Activated CD4-positive, alpha-beta T cell treated with anti-CD3 and anti-CD28 coated beads for 24 hours (primary cell): Measurements from ENCODE around the gene PDF.
A peak's percentile ranks its signal among the peaks of the same experiment; 100 is the strongest.
"Not testable (repeated sequence)": the region's sequence is repeated elsewhere in the genome, so short reads cannot be mapped to it uniquely, and the experiment has no call there.

Source experiments
- DNase-seq, 2 donors: peaks; one replicate each; pipeline ENCODE4 v3.0.0-alpha.2; 2020; ENCODE audit warnings: low read depth in 2 of 2

PDF gene

GRCh38 chr16:69316595-69317034 lies 13.8 kb downstream of the PDF start:
- no peak for DNase-seq

- no peak for DNase-seq
These were observed 14.7 kb downstream of the PDF start for GRCh38 chr16:69315486-69316311.

- no peak for DNase-seq
These were observed 15.9 kb downstream of the PDF start for GRCh38 chr16:69314534-69314933.

- no peak for DNase-seq
These were observed 16.9 kb downstream of the PDF start for GRCh38 chr16:69313469-69313868.

- DNase-seq = no peak
These were observed 18.6 kb downstream of the PDF start for GRCh38 chr16:69311533-69312387.

- DNase-seq = peak; percentile 95 to 97
These were observed 19.5 kb downstream of the PDF start, which contains the start of gene VPS4A for GRCh38 chr16:69310653-69311532. VPS4A (plus strand) TSS chr16:69311350; CDS start chr16:69311512, 162 bp downstream.

- no peak for DNase-seq
These were observed 21.1 kb downstream of the PDF start for GRCh38 chr16:69309316-69309715.

GRCh38 chr16:69307856-69308255 lies 22.5 kb downstream of the PDF start:
- no peak for DNase-seq

- DNase-seq = no peak
These were observed 23.3 kb downstream of the PDF start for GRCh38 chr16:69307091-69307490.

GRCh38 chr16:69306031-69306430 lies 24.4 kb downstream of the PDF start:
- DNase-seq = no peak

- no peak for DNase-seq
These were observed 28.1 kb downstream of the PDF start for GRCh38 chr16:69302301-69302700.

- DNase-seq = no peak
These were observed 28.5 kb downstream of the PDF start for GRCh38 chr16:69301861-69302260.

GRCh38 chr16:69301187-69301586 lies 29.2 kb downstream of the PDF start:
- DNase-seq = no peak

GRCh38 chr16:69298261-69298660 lies 32.1 kb downstream of the PDF start:
- DNase-seq = no peak

- DNase-seq = not testable (repeated sequence)
These were observed 33.6 kb downstream of the PDF start for GRCh38 chr16:69296771-69297170.

- DNase-seq = no peak
These were observed 36.3 kb downstream of the PDF start for GRCh38 chr16:69294051-69294450.

GRCh38 chr16:69293401-69293800 lies 37.0 kb downstream of the PDF start:
- no peak for DNase-seq

GRCh38 chr16:69291657-69292056 lies 38.7 kb downstream of the PDF start:
- not testable (repeated sequence) for DNase-seq

- DNase-seq = peak in 1 of 2 donors; percentile 46
These were observed 43.3 kb downstream of the PDF start for GRCh38 chr16:69286941-69287713.

GRCh38 chr16:69285240-69285639 lies 45.1 kb downstream of the PDF start:
- no peak for DNase-seq

- no peak for DNase-seq
These were observed 46.5 kb downstream of the PDF start for GRCh38 chr16:69283851-69284250.
